GM18499 (cell line): ENCODE measurements around the gene COL18A1.

Source experiments
- ATAC-seq: cut with Tn5 transposase; IDR thresholded peaks from one replicate; pipeline ENCODE4 v1.9.1; 2021; ENCODE audit warnings: moderate number of reproducible peaks; ENCODE audit not compliant: insufficient read depth, unreplicated experiment

The COL18A1 gene

DNA sequence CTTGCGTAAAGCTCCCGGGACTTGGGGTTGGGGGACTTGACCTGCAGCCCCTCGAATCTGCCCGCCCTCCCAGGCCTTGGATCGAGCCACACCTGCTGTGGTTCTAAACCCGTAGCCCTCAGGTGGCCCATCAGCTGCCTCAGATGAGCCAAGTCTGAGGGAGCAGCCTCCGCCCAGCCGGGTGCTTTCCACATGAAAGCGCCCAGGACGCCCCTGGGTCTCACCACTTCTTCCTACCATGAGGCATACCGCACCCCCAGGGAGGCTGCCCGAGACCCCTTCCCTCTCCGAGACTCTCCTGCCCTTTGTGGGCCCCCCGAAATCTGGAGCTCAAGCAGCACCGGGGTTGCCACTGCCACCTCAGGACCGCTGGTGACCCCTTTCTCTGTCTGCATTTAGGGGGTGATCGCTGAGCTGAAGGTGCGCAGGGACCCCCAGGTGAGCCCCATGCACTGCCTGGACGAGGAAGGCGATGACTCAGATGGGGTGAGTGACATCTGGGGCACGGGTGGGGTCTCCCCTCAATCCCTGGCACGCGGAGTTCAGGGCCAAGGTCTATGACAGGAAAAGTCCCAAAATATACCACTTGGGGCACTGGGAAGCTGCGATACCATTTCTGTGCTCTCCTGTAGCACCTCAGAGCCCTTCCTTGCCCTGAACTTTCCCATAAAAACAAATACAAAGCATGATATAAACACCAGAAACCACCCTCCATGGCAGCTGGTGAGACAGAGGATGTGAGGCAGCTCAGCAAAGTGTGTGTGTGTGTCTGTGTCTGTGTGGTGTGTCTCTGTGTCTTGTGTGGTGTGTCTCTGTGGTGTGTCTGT lies 68.7 kb downstream of the COL18A1 start:
- no peak for ATAC-seq

DNA sequence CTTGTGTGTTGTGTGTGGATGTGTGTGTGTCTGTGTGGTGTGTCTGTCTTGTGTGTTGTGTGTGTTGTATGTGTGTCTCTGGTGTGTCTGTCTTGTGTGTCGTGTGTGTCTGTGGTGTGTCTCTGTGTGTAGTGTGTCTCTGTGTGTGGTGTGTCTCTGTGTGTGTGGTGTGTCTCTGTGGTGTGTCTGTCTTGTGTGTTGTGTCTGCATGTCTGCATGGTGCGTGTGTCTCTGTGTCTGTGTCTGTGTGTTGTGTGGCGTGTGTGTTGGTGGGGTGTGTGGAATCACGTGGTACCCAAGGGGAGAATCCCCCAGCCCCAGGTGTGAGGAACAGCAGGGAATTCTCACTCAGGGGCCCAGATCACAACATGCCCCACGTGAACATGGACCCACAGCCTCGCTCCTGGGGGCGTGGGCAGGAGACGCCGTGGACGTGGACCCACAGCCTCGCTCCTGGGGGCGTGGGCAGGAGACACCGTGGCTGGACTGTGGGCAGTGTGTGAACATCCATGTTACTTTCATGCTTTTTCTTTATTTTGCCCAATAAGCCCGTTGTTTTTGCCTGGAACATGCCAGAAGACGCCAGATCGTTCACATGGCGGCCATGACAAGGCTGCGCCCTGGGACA lies 69.5 kb downstream of the COL18A1 start:
- no peak for ATAC-seq

DNA sequence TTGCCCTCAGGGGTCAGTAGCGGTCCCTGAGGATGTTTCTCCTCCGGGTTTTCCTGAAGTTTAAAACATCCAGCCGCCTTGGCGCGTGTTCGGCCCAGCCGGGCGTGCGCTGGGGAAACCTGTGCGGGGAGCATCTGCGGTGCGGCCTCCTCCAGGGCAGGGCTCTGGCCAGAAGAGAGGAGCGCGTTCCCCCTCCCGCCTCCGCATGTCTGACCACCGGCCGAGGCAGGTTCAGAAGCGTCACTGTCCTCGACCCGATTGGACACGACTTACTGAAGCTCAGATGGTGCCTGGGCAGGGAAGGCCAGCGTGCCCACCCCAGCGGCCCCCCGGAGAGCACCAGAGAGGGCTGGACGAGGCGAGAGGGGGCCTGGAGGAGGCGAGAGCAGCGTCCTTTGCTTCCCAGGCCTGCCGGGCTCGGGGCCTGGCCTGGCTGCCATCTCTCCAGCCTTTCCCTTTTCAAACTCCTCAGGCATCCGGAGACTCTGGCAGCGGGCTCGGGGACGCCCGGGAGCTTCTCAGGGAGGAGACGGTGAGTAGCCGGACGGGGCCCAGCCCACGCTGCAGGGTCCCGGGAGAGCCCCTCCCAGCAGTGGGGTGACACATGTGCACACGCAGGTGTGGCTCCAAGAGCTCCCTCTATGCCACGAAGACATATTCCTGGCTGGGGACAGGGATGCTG lies 70.2 kb downstream of the COL18A1 start:
- ATAC-seq: no peak

DNA sequence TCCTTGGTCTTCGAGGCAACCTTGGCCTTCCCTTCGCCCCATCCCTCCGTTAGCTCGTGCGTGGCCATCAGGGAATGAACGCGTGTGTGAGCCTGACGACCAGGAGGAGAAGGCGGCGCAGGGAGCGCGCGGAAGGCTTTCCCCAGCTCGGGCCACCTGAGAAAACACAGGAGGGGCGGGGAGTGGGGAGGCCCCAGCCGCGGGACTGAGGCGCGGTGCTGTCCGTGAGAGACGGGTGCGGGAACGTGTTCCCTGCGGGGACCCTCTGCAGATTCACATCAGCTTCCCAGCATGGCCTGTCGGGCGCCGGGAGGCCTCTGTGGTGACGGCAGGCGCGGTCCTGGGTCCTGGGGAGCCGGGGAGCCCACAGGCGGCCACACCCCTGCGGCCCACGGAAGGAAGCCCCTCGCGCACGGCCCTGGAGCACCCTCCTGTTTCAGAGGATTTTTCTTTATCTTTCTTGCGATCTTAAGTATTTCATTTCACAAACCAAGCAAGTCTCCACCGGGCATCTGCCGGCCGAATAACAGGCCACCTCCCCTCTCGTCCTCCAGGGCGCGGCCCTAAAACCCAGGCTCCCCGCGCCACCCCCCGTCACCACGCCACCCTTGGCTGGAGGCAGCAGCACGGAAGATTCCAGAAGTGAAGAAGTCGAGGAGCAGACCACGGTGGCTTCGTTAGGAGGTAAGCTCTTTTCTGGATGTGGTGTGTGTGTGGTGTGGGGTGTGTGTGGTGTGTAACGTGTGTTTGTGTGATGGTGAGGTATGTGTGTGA lies 71.0 kb downstream of the COL18A1 start:
- ATAC-seq: no peak

DNA sequence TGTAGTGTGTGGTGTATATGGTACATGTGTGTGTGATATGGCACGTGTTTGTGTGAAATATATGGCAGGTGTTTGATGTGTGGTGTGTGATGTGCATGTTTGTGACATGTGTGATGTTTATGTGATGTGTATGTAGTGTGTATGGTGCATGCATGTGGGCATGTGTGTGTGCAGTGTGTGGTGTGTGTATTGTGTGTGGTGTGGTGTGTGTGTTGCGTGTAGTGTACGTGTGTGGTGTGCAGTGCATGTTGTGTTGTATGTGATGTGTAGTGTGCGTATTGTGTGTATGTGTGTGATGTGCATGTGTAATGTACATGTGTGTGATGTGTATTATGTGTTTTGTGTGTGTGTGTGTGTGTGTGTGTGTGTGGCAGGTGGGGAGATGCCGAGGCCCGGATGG lies 71.6 kb downstream of the COL18A1 start:
- no peak for ATAC-seq

DNA sequence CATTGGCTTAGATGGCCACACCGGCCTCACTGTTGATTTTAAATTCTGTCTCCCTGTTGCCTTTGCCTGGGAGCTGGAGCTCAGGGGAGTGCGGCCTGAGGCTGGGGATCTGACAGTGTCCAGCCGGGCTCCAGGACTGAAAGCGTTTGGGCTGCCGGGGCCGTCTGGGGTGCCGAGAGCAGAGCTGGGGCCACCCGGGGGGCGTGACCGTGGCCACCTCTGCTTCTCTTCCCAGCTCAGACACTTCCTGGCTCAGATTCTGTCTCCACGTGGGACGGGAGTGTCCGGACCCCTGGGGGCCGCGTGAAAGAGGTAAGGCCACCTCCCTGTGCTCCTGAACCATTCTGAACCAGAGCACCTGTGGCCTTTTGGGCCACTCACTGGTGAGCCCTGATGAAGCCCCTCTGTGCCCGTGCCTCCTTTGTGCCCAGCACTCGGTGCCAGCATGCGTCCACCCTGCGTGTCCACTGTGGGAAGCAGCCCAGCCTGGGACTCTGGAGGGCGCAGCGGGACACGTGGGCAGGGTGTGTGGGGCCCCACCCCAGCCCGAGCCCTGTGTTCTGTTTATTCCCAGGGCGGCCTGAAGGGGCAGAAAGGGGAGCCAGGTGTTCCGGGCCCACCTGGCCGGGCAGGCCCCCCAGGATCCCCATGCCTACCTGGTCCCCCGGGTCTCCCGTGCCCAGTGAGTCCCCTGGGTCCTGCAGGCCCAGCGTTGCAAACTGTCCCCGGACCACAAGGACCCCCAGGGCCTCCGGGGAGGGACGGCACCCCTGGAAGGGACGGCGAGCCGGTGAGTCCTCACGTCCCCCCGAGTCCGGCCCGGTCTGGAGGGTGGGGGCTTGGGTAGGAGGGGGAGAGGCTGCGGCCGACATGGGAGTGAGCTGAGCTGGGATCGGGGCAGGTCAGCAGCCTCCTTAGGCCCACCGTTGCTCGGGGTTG lies 72.5 kb downstream of the COL18A1 start:
- ATAC-seq: no peak

DNA sequence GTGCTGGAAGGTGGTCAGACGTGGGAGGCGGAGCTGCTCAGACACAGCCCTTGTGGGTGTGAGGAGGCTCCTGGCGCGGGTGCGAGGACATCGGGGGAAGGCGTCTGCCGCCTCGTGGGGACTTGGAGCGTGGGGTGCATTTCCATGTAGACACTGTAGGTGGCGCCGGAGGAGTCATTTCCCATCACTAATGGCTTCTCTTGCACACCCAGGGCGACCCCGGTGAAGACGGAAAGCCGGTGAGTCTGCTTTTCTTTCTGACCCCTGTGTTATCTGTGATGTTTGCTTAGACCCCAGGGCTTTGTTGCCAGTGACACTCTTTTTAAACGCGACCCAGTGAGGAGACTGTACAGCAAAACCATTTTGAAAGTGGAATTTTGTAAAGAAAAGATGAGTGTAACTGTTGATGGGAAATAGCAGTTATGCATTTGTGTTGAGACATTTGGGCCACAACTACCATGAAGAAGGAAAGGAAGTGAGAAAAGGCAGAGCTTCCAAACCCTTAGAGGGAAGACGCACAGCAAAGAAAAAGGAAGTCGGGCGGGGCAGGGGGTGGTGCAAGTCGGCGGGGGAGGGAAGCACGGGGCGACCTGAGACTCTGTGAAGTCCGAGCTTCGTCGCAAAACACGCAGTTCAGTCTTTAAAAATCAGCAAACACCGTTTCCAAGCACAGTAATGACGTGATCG lies 73.3 kb downstream of the COL18A1 start:
- no peak for ATAC-seq

DNA sequence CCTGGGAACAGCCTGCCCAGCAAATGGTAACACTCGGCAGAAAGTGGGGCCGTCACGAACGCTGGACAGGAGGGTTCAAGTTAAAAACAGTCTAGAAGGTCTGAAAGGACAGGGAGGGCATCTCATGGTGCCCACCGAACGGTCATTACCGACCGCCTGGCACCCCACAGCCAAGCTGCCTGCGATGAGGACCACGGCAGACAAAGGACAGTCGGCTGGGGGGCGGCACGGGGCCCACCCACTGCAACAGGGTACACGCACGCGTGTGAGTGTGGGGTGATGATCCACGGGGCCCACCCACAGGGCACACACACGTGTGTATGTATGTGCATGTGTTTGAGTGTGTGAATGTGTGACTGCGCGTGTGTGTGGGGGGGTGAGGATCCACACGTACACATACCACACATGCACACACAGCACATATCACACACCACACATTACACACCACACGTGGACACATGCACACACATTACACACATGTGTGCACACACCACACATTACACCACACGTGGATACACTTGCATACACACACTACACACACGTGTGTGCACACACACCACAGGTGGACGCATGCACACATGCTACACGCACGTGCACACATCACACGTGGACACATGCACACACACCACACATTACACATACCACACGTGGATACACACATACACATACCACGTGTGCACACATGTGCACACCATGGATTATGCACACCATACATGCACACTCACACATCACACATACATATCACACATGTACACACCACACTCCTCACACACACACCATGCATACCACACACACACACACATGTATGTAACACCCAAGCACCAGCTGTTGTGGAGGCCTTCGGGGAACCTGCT lies 74.1 kb downstream of the COL18A1 start:
- ATAC-seq: no peak

DNA sequence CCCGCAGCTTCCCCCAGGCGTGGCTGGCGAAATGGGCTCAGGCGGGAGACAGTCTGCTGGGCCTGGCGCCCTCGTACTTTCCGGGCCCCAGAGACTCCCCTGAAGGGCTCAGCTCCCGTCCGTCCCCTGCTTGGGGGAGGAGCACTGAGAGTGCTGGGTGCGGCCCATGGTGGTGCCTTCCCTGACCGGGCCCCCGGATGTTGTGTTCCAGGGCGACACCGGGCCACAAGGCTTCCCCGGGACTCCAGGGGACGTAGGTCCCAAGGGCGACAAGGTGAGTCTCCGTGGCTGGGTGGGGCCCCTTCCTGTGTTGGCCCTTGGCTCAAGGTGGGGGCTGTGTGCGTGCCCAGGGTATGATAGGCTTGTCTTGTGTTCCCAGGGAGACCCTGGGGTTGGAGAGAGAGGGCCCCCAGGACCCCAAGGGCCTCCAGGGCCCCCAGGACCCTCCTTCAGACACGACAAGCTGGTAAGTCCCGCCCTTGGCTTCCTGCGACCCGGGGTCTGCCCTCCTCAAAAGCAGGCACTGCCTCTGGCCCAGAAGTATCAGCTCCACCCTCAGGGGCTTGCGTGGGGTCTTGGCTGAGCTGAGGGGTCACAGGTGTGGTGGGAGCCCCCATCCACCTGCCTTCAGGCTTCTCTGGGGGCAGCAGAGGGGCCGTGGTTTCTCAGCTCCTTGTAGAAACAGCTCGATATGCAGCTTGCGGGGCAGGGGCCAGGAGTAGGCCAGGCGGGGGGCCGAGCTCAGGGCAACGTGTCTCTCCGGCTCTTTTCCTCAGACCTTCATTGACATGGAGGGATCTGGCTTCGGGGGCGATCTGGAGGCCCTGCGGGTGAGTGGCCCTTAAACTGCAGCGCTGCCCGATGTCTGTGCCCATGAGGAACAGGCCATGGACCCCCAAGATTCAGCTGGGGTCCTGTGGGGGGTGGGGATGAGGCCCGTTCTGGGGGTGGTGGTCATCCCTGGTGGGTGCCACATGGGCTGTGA lies 75.0 kb downstream of the COL18A1 start:
- ATAC-seq: no peak

DNA sequence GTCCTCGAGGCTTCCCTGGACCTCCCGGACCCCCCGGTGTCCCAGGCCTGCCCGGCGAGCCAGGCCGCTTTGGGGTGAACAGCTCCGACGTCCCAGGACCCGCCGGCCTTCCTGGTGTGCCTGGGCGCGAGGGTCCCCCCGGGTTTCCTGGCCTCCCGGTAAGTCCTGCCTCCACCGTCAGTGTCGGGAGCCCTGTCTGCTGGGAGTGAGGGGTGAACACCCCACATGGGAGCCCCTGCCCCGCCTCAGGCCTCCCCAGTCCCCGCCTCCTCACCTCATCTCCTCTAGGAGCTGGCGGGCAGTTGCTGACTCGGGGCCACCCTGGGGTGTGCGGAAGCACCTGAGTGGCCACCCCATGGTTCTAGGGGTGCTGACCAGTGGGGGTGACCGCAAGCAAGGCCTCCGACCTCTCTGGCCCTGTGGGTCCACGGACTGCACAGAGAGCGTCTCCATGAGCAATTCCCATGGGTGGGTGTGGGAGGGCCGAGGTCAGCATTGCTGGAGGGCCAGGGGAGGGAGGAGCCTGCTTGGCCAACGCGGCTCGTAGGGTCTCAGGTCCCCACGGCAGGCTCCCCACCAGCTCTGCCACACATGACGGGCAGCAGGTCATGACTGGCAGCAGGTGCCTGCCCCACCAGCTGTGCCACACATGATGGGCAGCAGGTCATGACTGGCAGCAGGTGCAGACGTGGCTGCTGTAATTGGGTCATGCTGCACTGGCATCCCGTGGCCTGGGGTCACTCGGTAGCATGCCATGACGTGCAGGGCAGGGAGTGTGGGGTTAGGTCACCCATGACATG lies 75.9 kb downstream of the COL18A1 start:
- ATAC-seq: no peak

DNA sequence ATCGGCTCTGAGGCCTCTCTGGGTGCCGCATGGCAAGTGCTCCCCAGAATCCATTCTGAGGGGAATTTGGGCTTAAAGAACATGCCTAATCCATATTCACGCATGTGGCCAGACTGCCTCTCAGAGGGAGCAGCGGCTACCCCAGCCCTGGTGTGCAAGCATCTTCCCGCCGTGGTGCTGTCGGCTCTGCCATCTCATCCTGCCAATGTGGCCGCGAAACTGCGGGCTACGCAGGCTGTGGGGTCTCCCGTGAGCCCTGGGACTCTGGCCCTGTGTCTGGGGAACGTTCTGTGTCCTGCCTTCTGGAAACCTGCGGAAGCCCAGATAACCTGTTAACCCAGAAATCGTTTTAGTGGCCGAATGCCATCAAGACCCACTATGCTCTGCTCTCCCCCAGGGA lies 76.6 kb downstream of the COL18A1 start:
- no peak for ATAC-seq

DNA sequence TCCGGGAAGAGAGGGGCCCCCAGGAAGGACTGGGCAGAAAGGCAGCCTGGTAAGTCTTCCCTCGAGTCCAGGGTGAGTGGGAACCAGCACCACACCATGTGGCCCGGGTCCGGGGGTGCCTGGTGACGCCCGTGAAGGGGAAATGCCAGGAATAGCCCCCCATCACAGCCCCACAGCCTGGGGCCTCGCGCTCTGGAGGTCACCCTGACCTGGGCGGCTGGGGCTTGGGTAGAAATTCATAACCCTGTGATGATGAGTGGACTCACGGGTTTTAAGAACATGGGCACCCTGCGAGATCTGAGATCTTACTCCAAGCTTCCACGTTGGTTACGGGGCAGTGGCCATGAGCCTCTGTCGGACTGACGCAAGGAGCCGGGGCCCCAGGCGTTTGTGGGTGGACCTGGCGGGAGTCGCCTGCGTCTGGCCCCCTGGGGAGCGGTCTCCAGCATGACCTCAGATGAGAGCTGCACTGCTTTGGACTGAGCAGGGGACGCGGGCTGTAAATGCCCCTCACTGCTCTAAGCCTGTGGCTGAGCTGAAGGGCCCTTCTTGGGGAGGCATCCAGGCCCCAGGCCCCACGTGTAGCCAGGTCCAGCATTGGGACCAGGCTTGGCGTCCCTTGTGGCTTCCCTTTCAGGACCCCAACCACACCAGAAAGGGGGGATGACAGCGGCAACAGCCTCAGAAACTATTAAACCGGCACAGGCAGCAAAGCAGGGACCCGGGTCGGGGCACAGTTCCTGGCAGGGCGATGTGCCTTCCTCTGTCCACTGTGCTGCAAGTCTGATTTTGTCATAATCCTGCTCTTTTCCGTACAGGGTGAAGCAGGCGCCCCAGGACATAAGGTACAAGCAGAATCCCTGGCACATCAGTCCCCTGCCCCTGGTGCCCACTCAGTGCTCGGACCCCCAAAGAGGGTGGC lies 77.3 kb downstream of the COL18A1 start:
- ATAC-seq: no peak

DNA sequence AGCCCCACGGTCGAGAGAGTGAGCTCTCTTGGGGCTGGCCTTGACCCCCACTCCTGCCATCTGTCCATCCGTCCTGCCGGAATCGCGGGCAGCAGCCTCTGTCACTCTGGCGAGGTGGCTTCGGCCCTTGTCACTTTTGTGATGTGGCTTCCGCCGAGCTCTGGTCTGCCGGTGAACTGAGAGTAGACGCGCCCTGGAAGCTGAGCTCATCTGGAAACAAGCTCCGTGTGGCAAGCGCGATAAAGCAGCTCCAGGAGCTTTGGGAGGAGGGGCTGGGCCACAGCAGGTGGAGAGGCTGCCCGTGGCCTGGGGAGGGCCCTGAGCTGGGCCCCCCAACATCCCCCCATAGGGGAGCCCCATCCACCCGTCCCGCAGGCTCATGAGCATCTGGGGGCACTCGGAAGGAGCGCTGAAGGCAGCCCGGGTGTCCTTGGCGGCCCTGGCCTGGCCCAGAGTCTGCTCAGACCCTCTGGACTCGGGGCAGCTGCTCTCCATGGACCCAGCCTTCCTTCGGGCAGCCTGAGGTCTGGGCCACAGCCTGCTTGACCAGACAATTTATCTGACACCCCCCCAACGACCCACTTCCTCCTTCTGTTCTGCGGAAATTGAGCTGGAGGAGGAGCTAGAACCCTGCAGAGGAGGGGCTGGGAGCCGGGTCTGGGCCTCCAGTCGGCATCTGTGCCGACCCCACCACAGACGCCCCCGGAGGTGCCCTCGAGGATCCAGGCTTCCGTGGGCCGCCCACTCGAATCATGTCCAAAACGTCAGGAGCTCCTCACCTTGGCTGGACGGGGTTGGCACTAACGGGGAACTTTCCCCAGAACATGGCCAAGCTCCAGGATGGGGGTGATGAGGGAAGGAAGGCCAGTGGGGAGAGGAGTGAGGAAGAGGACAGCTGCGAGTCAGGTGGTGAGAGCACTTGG lies 78.2 kb downstream of the COL18A1 start:
- no peak for ATAC-seq

DNA sequence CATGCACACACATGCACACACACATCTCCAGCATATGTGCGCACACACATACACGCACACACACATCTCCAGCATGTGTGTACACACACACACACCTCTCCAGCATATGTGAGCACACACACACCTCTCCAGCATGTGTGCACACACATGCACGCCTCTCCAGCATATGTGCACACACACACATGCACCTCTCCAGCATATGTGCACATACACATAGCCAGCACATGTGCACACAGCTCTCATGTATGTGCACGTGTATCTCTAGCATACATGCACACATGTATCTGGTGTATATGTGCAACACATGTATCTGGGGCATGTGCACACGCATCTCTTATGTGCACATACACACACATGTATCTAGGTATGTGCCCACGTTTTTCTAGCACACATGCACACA lies 79.4 kb downstream of the COL18A1 start:
- no peak for ATAC-seq
